ENCODE data around the gene EFS.
"Not testable (repeated sequence)": the region's sequence is repeated elsewhere in the genome, so short reads cannot be mapped to it uniquely, and the experiment has no call there.

DNA sequence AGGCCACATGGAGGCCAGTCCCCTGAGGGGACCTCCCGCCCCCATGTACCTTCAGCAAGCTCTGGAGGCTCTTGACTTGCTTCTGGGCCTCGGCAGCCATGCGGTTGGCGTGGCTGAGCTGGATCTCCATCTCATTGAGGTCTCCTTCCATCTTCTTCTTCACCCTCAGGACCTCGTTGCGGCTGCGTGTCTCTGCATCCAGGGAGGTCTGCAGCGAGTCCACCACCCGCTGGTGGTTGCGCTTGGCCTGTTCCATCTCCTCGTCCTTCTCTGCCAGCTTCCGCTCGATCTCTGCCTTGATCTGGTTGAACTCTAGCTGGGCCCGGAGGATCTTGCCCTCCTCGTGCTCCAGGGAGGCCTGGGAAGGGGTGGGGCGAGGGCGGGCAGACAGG is 21.3 kb upstream of the EFS start:
- not testable (repeated sequence) for TF ChIP-seq SPI1, POLR2AphosphoS5, POLR2A, TAF1 (IDR thresholded peaks at IDR 0.05; ENCODE audit: low read depth, low read length)
